Fibroblast of lung (primary cell): ENCODE data around the gene ZSWIM7. TPM values are rescaled to one million over a fixed set of nuclear protein-coding genes. Genes with fewer than 3 reads are reported as not detected.

Source experiments
- DNase-seq, 2 donors: peaks; one replicate each; pipeline versions ENCODE4 v3.0.0 to v3.0.0-alpha.2; 2010; ENCODE audit warnings: low read depth in 2 of 2
- H2AFZ ChIP-seq: 2 replicates; pipeline ENCODE4 v1.5.1; 2012; ENCODE audit warnings: low read length, control low read depth, inconsistent platforms
- H3K27ac ChIP-seq: 2 replicates; pipeline ENCODE4 v1.5.1; 2011; ENCODE audit warnings: low read length, control low read depth; ENCODE audit not compliant: insufficient read depth
- H3K27me3 ChIP-seq: 2 replicates; pipeline ENCODE4 v1.5.1; 2011; ENCODE audit warnings: mild to moderate bottlenecking, low read length; ENCODE audit not compliant: control insufficient read depth, insufficient read depth
- H3K36me3 ChIP-seq: 2 replicates; pipeline ENCODE4 v1.5.1; 2011; ENCODE audit warnings: low read length; ENCODE audit not compliant: control insufficient read depth, insufficient read depth
- H3K4me1 ChIP-seq: 2 replicates; pipeline ENCODE4 v1.5.1; 2011; ENCODE audit warnings: low read length; ENCODE audit not compliant: control insufficient read depth, insufficient read depth; ENCODE audit errors: extremely low read depth
- H3K4me2 ChIP-seq: 2 replicates; pipeline ENCODE4 v1.5.1; 2011; ENCODE audit warnings: low read length, control low read depth; ENCODE audit not compliant: insufficient read depth; ENCODE audit errors: extremely low read depth
- H3K4me3 ChIP-seq, 4 experiments: fragments of 200-600 bp in 1 of 4; sonication (generic) in 1 of 4; replicated peaks in 1 of 4; 2 replicates each; pipeline ENCODE4 v1.5.1; 2011 to 2016; ENCODE audit warnings: low read length in 4 of 4, low read depth in 3 of 4, mild to moderate bottlenecking in 3 of 4, control low read depth in 2 of 4, inconsistent platforms in 1 of 4, mixed read lengths in 1 of 4; ENCODE audit not compliant: insufficient read depth in 1 of 4; ENCODE audit errors: control extremely low read depth in 1 of 4
- H3K79me2 ChIP-seq: 2 replicates; pipeline ENCODE4 v1.5.1; 2012; ENCODE audit warnings: mild to moderate bottlenecking, low read length, inconsistent platforms; ENCODE audit not compliant: control insufficient read depth, insufficient read depth
- H3K9ac ChIP-seq: 2 replicates; pipeline ENCODE4 v1.5.1; 2011; ENCODE audit warnings: mild to moderate bottlenecking, low read length, control low read depth; ENCODE audit not compliant: insufficient read depth
- H3K9me3 ChIP-seq: 2 replicates; pipeline ENCODE4 v1.5.1; 2012; ENCODE audit warnings: low read depth, low read length; ENCODE audit not compliant: control insufficient read depth, insufficient read depth
- H4K20me1 ChIP-seq: 2 replicates; pipeline ENCODE4 v1.5.1; 2011; ENCODE audit warnings: low read length; ENCODE audit not compliant: control insufficient read depth, insufficient read depth; ENCODE audit errors: extremely low read depth
- CTCF ChIP-seq, 2 donors: IDR thresholded peaks in 1 of 2; conservative IDR thresholded peaks in 1 of 2; 1 replicate in 1 of 2; 2 replicates in 1 of 2; pipeline ENCODE4 v1.5.1; 2011 to 2012; ENCODE audit warnings: low read length in 2 of 2, control low read depth in 1 of 2, inconsistent platforms in 1 of 2, low read depth in 1 of 2, mild to moderate bottlenecking in 1 of 2
- EZH2 ChIP-seq: IDR thresholded peaks from 2 replicates; pipeline ENCODE4 v1.5.1; 2012; ENCODE audit warnings: low read length, control low read depth, mild to moderate bottlenecking; ENCODE audit errors: missing control alignments
- polyA plus RNA-seq, 2 donors: library from polyadenylated mRNA; depleted of rRNA in 1 of 2; stranded (reverse) in 1 of 2; unstranded in 1 of 2; fragments of >200 nt; gene quantifications; 2 replicates each; pipeline ENCODE4 v1.2.1, GENCODE V29; 2011 to 2012; ENCODE audit warnings: missing spikeins in 1 of 2
- total RNA-seq: library from RNA; depleted of rRNA; stranded (reverse); fragments of >200 nt; gene quantifications from 2 replicates; pipeline ENCODE4 v1.2.1, GENCODE V29; 2014

Gene ZSWIM7
- total and polyA plus RNA-seq, 2 donors (not counting 1 experiment from before 2014, with no cell fraction given) = 17.6 to 28.9 TPM

- no peak for TF ChIP-seq CTCF (conservative IDR thresholded peaks at IDR 0.05 in 1 of 2, IDR thresholded peaks at IDR 0.05 in 1 of 2; ENCODE audit: low read depth in 1 of 2, low read length in 2 of 2)
- TF ChIP-seq EZH2 = no peak
- H3K27me3 ChIP-seq = no peaks in the 10 kb centered on the region
- H3K4me3 ChIP-seq = no peak overlapping the region
- H2AFZ ChIP-seq = no peak overlapping the region
- no peaks in the 10 kb centered on the region for H3K9me3 ChIP-seq
- peaks cover 3% of the 10 kb centered on the region for H3K79me2 ChIP-seq
- no peaks in the 10 kb centered on the region for H3K36me3 ChIP-seq
- no peaks in the 10 kb centered on the region for H4K20me1 ChIP-seq
- no peak for DNase-seq
- peaks cover 2% of the 10 kb centered on the region for H3K4me1 ChIP-seq
- H3K9ac ChIP-seq = no peak overlapping the region
- H3K4me2 ChIP-seq = no peak overlapping the region
- no peak overlapping the region for H3K27ac ChIP-seq
Observed at GRCh38 chr17:15951368-15952047, 48.0 kb downstream of the ZSWIM7 start.

DNA sequence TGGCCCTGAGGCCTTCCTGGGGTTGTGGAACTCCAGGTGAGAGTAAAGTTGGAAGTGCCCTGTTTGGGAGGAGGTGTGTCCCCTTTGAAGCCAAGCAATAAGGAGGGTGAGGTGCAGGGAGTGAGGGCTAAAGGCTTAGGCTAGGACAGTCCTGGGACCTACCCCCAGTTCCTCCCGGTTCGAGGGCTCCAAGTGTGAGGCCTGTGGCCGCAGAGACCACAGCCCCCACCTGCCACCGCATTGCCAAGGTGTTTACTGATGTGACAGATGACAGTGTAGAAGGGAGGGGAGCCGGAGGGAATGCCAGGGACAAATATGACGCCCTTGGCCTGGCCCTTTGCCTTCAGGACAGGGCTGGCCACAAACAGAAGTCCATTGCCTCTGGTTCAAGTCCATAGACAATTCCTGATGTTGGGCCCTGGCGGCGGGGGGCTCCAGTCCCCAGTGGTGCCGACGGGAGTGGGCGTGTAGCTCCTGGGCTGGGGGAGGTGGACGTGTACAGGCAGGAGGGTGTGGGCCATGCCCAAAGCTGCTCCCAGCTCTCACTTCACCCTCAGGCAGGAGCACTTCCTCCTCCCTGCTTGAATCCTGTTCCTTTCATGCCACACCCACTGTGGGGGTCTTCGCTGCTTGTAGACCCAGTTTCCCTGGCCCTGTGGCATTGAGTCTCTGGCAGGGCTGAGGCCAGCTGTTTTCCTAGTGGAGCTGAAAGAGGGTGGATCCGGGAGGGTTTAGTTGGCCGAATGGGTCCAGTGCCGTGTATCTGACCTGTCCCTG is 51.3 kb downstream of the ZSWIM7 start:
- no peak overlapping the region for H3K9ac ChIP-seq
- peaks cover 3% of the 10 kb centered on the region for H3K79me2 ChIP-seq
- no peaks in the 10 kb centered on the region for H3K9me3 ChIP-seq
- H3K36me3 ChIP-seq = no peaks in the 10 kb centered on the region
- no peaks in the 10 kb centered on the region for H4K20me1 ChIP-seq
- no peak overlapping the region for H2AFZ ChIP-seq
- no peak overlapping the region for H3K4me3 ChIP-seq
- no peak overlapping the region for H3K4me2 ChIP-seq
- no peak overlapping the region for H3K27ac ChIP-seq
- H3K4me1 ChIP-seq = peaks cover 2% of the 10 kb centered on the region
- DNase-seq = no peak
- TF ChIP-seq CTCF (conservative IDR thresholded peaks at IDR 0.05 in 1 of 2, IDR thresholded peaks at IDR 0.05 in 1 of 2; ENCODE audit: low read depth in 1 of 2, low read length in 2 of 2) = no peak
- TF ChIP-seq EZH2 = no peak
- H3K27me3 ChIP-seq = no peaks in the 10 kb centered on the region

- Histone ChIP-seq H3K36me3 (no peaks in the 10 kb centered on the region), H3K79me2 (peaks cover 3% of the 10 kb centered on the region), H3K9ac (no peak overlapping the region), H3K9me3 (no peaks in the 10 kb centered on the region), H2AFZ (no peak overlapping the region), H3K27me3 (no peaks in the 10 kb centered on the region), H3K4me2 (peak overlapping the region; percentile 1), H3K4me1 (peaks cover 2% of the 10 kb centered on the region), H3K4me3 (peak overlapping the region in 1 of 4 experiments; percentile 74), H4K20me1 (no peaks in the 10 kb centered on the region), H3K27ac (no peak overlapping the region)
- TF ChIP-seq CTCF (conservative IDR thresholded peaks at IDR 0.05 in 1 of 2, IDR thresholded peaks at IDR 0.05 in 1 of 2; ENCODE audit: low read depth in 1 of 2, low read length in 2 of 2) = no peak
- TF ChIP-seq EZH2 = no peak
- DNase-seq = peak; percentile 59 to 68
Observed at GRCh38 chr17:15947271-15947670, 52.2 kb downstream of the ZSWIM7 start.
